ENCODE measurements around the gene CNTD1.
"Not testable (repeated sequence)": the region's sequence is repeated elsewhere in the genome, so short reads cannot be mapped to it uniquely, and the experiment has no call there.

Gene CNTD1

GRCh38 chr17:42849031-42849430, 50.4 kb downstream of the CNTD1 start:
- no peak for DNase-seq (ENCODE audit: low spot score)
- ChIA-PET CTCF (no interaction called here), POLR2A (ENCODE audit: low non-redundant PET) (no interaction called here)
- H3K27ac ChIP-seq, result no peak overlapping the region
- TF ChIP-seq, protein P1, sequence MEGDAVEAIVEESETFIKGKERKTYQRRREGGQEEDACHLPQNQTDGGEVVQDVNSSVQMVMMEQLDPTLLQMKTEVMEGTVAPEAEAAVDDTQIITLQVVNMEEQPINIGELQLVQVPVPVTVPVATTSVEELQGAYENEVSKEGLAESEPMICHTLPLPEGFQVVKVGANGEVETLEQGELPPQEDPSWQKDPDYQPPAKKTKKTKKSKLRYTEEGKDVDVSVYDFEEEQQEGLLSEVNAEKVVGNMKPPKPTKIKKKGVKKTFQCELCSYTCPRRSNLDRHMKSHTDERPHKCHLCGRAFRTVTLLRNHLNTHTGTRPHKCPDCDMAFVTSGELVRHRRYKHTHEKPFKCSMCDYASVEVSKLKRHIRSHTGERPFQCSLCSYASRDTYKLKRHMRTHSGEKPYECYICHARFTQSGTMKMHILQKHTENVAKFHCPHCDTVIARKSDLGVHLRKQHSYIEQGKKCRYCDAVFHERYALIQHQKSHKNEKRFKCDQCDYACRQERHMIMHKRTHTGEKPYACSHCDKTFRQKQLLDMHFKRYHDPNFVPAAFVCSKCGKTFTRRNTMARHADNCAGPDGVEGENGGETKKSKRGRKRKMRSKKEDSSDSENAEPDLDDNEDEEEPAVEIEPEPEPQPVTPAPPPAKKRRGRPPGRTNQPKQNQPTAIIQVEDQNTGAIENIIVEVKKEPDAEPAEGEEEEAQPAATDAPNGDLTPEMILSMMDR (conservative IDR thresholded peaks at IDR 0.05; ENCODE audit: low read depth), result no peak

- DNase-seq (ENCODE audit: low spot score), result no peak
- H3K27ac ChIP-seq, result no peak overlapping the region
- POLR2A ChIA-PET (ENCODE audit: low non-redundant PET), result no interaction called here
- TF ChIP-seq, protein P1 (conservative IDR thresholded peaks at IDR 0.05; ENCODE audit: low read depth), result no peak
- CTCF ChIA-PET, result no interaction called here
Observed at GRCh38 chr17:42849451-42850181, 51.0 kb downstream of the CNTD1 start.

GRCh38 chr17:42850954-42851353, 52.3 kb downstream of the CNTD1 start, which contains the start of gene AOC3:
AOC3 (plus strand) TSS chr17:42851199; CDS start chr17:42851344, 145 bp downstream.
- no peak within 1 kb of the TSS for H3K27ac ChIP-seq
- DNase-seq (ENCODE audit: low spot score), result no peak
- CTCF ChIA-PET, result no interaction called here
- TF ChIP-seq, protein P1 (conservative IDR thresholded peaks at IDR 0.05; ENCODE audit: low read depth), result no peak
- POLR2A ChIA-PET (ENCODE audit: low non-redundant PET), result no interaction called here

- POLR2A ChIA-PET (ENCODE audit: low non-redundant PET); CTCF ChIA-PET; DNase-seq (ENCODE audit: low spot score); H3K27ac ChIP-seq: not testable (repeated sequence)
Observed at GRCh38 chr17:42851371-42852240, 52.9 kb downstream of the CNTD1 start.

DNA sequence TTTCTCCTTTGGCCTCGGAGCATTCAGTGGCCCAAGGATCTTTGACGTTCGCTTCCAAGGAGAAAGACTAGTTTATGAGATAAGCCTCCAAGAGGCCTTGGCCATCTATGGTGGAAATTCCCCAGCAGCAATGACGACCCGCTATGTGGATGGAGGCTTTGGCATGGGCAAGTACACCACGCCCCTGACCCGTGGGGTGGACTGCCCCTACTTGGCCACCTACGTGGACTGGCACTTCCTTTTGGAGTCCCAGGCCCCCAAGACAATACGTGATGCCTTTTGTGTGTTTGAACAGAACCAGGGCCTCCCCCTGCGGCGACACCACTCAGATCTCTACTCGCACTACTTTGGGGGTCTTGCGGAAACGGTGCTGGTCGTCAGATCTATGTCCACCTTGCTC, 53.7 kb downstream of the CNTD1 start:
- ChIA-PET CTCF (no interaction called here), POLR2A (ENCODE audit: low non-redundant PET) (no interaction called here)
- no peak for DNase-seq (ENCODE audit: low spot score)
- TF ChIP-seq, protein P1 (conservative IDR thresholded peaks at IDR 0.05; ENCODE audit: low read depth), result no peak
- no peak overlapping the region for H3K27ac ChIP-seq

GRCh38 chr17:42853004-42853403, 54.3 kb downstream of the CNTD1 start:
- TF ChIP-seq, protein P1 (conservative IDR thresholded peaks at IDR 0.05; ENCODE audit: low read depth), result no peak
- H3K27ac ChIP-seq, result no peak overlapping the region
- ChIA-PET CTCF (no interaction called here), POLR2A (ENCODE audit: low non-redundant PET) (no interaction called here)
- no peak for DNase-seq (ENCODE audit: low spot score)

DNA sequence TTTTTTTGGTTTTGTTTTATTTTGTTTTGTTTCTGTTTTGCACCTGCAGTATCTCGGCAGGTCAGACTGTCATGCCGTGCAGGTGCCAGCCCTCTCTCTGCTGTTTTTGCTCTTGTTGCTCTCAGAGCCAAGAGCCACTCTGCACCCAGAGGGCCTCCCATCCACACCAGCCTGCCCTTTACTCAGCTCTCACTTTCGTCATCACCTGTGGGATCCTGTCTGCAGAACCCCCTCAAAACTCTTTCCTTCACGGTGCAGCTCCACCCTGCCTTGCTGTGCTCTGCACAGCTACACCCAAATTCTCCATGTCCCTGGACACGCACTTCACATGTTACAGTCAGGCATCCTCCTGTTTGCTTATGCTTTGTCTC, 54.9 kb downstream of the CNTD1 start:
- ChIA-PET CTCF (no interaction called here), POLR2A (ENCODE audit: low non-redundant PET) (interaction anchor here (0.5 kb wide), 1 partner anchor 116 kb away, joined by 4 read pairs; no protein-coding TSS in a partner anchor)
- no peak overlapping the region for H3K27ac ChIP-seq
- no peak for DNase-seq (ENCODE audit: low spot score)
- TF ChIP-seq, protein P1 (conservative IDR thresholded peaks at IDR 0.05; ENCODE audit: low read depth), result no peak

All from RWPE1 (cell line).